T-cell (primary cell): Measurements from ENCODE around the gene KXD1. TPM values are rescaled to one million over a fixed set of nuclear protein-coding genes. Genes with fewer than 3 reads are reported as not detected.

Source experiments
- ATAC-seq, 4 experiments: fragments of 200-7000 bp in 3 of 4; fragments of 150-1000 bp in 1 of 4; cut with Tn5 transposase; replicated peaks in 1 of 4; 1 replicate in 3 of 4; 2 replicates in 1 of 4; pipeline ENCODE4 v1.10.0; 2021; ENCODE audit warnings: moderate library complexity in 3 of 4, mild to moderate bottlenecking in 2 of 4, moderate number of reproducible peaks in 1 of 4
- CTCF ChIA-PET, 2 donors: fragments of 300-600 bp; sonication (Branson Sonifier 250); formaldehyde crosslinking; loops; one replicate each; lab custom pipeline; 2022; ENCODE audit warnings: antibody characterized with exemption in 2 of 2; lab: Charles Lee
- POLR2A ChIA-PET, 2 donors: fragments of 300-600 bp; sonication (Branson Sonifier 250); formaldehyde crosslinking; loops; one replicate each; lab custom pipeline; 2022; ENCODE audit warnings: antibody characterized with exemption in 2 of 2; lab: Charles Lee
- DNase-seq, 35 experiments: peaks; one replicate each; pipeline versions ENCODE4 v3.0.0 to v3.0.0-alpha.2; 2013 to 2023
- H3K27ac ChIP-seq: one replicate; pipeline ENCODE4 v1.5.1; 2013; ENCODE audit warnings: low read length
- H3K27me3 ChIP-seq, 2 experiments: replicated peaks in 1 of 2; 1 replicate in 1 of 2; 2 replicates in 1 of 2; pipeline versions ENCODE4 v1.6.1 to v1.7.0; 2013; ENCODE audit warnings: low read length in 1 of 2, mixed read lengths in 1 of 2; ENCODE audit not compliant: control insufficient read depth in 2 of 2, insufficient read depth in 2 of 2; ENCODE audit errors: extremely low read depth in 1 of 2
- H3K36me3 ChIP-seq, 2 donors: 1 replicate in 1 of 2; 2 replicates in 1 of 2; pipeline versions ENCODE4 v1.6.1 to v1.7.0; 2013; ENCODE audit warnings: low read length in 1 of 2; ENCODE audit not compliant: control insufficient read depth in 2 of 2, insufficient read depth in 1 of 2; ENCODE audit errors: extremely low read depth in 1 of 2
- H3K4me1 ChIP-seq, 2 experiments: 1 replicate in 1 of 2; 2 replicates in 1 of 2; pipeline versions ENCODE4 v1.6.1 to v1.7.0; 2013; ENCODE audit warnings: low read length in 2 of 2, mixed read lengths in 1 of 2; ENCODE audit not compliant: insufficient read depth in 2 of 2, control insufficient read depth in 1 of 2; ENCODE audit errors: extremely low read depth in 1 of 2
- H3K4me3 ChIP-seq, 2 donors: 1 replicate in 1 of 2; 2 replicates in 1 of 2; pipeline versions ENCODE4 v1.5.1 to v1.7.0; 2013; ENCODE audit warnings: mild to moderate bottlenecking in 2 of 2, low read length in 1 of 2, moderate library complexity in 1 of 2; ENCODE audit not compliant: control insufficient read depth in 1 of 2; ENCODE audit errors: extremely low read depth in 1 of 2
- H3K9me3 ChIP-seq: 2 replicates; pipeline ENCODE4 v1.7.0; 2013
- H3K27ac Mint-ChIP-seq, 2 donors: one replicate each; pipeline ENCODE4 v1.8.0; 2020 to 2021; ENCODE audit warnings: mild to moderate bottlenecking in 2 of 2, mixed read lengths in 2 of 2
- H3K27me3 Mint-ChIP-seq, 2 donors: one replicate each; pipeline ENCODE4 v1.8.0; 2021 to 2022; ENCODE audit warnings: mixed read lengths in 2 of 2
- H3K36me3 Mint-ChIP-seq: one replicate; pipeline ENCODE4 v1.8.0; 2021; ENCODE audit warnings: mixed read lengths
- H3K4me1 Mint-ChIP-seq, 3 donors: one replicate each; pipeline ENCODE4 v1.8.0; 2020 to 2022; ENCODE audit warnings: mixed read lengths in 3 of 3, mild to moderate bottlenecking in 1 of 3
- H3K4me3 Mint-ChIP-seq, 3 donors: one replicate each; pipeline ENCODE4 v1.8.0; 2020 to 2022; ENCODE audit warnings: mild to moderate bottlenecking in 3 of 3, mixed read lengths in 3 of 3, moderate library complexity in 3 of 3
- H3K9me3 Mint-ChIP-seq, 3 donors: one replicate each; pipeline ENCODE4 v1.8.0; 2020 to 2022; ENCODE audit warnings: mixed read lengths in 3 of 3
- WGBS: methylation state at CpG from one replicate; pipeline ENCODE4 v1.1.5; 2013; ENCODE audit warnings: missing lambda C conversion rate; ENCODE audit not compliant: insufficient coverage; 5-methylcytosine and 5-hydroxymethylcytosine counted together
- total RNA-seq, 35 experiments: library from RNA in 6 of 35; stranded (reverse) in 6 of 35; fragments of 120-200 nt in 1 of 35; gene quantifications; one replicate each; pipeline versions ENCODE4 v1.2.1 to v1.2.4 and lab custom pipeline; 2013 to 2026

The KXD1 gene
- total RNA-seq, 5 donors from 2014 or later (not counting 1 experiment from before 2014, with no cell fraction given), result 73.1 to 112 (median 95.8) TPM

- peak overlapping the region; percentile 50 to 78 (median 55) for H3K4me3 Mint-ChIP-seq
- ATAC-seq, result no peak
- H3K27ac Mint-ChIP-seq, result no peak overlapping the region
- Histone ChIP-seq H3K27me3 (peaks cover 12 to 91% of the 10 kb centered on the region in 2 experiments), H3K27ac (no peak overlapping the region), H3K4me3 (no peak overlapping the region), H3K36me3 (no peaks in the 10 kb centered on the region), H3K4me1 (peaks cover 6 to 27% of the 10 kb centered on the region in 2 experiments), H3K9me3 (no peaks in the 10 kb centered on the region)
- H3K27me3 Mint-ChIP-seq, result peaks cover 47 to 82% of the 10 kb centered on the region in 2 donors
- peaks cover 14 to 26% (median 20%) of the 10 kb centered on the region in 3 donors for H3K4me1 Mint-ChIP-seq
- CTCF ChIA-PET, result no interaction called here
- no peaks in the 10 kb centered on the region for H3K36me3 Mint-ChIP-seq
- POLR2A ChIA-PET, result interaction anchor here in 1 of 2 donors (0.6 kb wide), 1 partner anchor 182 kb away, joined by 8 read pairs; no protein-coding TSS in a partner anchor
- WGBS, result 44% methylated on average over 14 of the region's 23 CpGs
- H3K9me3 Mint-ChIP-seq, result no peaks in the 10 kb centered on the region
- no peak for DNase-seq
Measured at GRCh38 chr19:18613589-18614234, 56.0 kb downstream of the KXD1 start.

- Histone ChIP-seq H3K36me3 (no peaks in the 10 kb centered on the region), H3K9me3 (no peaks in the 10 kb centered on the region), H3K27ac (no peak overlapping the region), H3K27me3 (peaks cover 9 to 85% of the 10 kb centered on the region in 2 experiments), H3K4me1 (peaks cover 6 to 22% of the 10 kb centered on the region in 2 experiments), H3K4me3 (no peak overlapping the region)
- Mint-ChIP-seq H3K4me1 (peaks cover 12 to 18% (median 17%) of the 10 kb centered on the region in 3 donors), H3K9me3 (no peaks in the 10 kb centered on the region), H3K4me3 (no peak overlapping the region), H3K27ac (no peak overlapping the region), H3K36me3 (no peaks in the 10 kb centered on the region), H3K27me3 (peaks cover 35 to 72% of the 10 kb centered on the region in 2 donors)
- WGBS, result 92% methylated on average over 2 of the region's 3 CpGs
- ChIA-PET POLR2A (no interaction called here), CTCF (no interaction called here)
- DNase-seq (no peak), ATAC-seq (no peak)
Measured at GRCh38 chr19:18616023-18616422, 58.4 kb downstream of the KXD1 start.

- no peak for ATAC-seq
- Mint-ChIP-seq H3K4me1 (peaks cover 1 to 7% (median 5%) of the 10 kb centered on the region in 3 donors), H3K36me3 (no peaks in the 10 kb centered on the region), H3K4me3 (no peak overlapping the region), H3K27me3 (peaks cover 32 to 59% of the 10 kb centered on the region in 2 donors), H3K9me3 (no peaks in the 10 kb centered on the region), H3K27ac (no peak overlapping the region)
- Histone ChIP-seq H3K27me3 (peaks cover 5 to 74% of the 10 kb centered on the region in 2 experiments), H3K36me3 (no peaks in the 10 kb centered on the region), H3K4me1 (peaks cover 0 to 7% of the 10 kb centered on the region in 2 experiments), H3K4me3 (no peak overlapping the region), H3K27ac (no peak overlapping the region), H3K9me3 (no peaks in the 10 kb centered on the region)
- ChIA-PET POLR2A (no interaction called here), CTCF (no interaction called here)
- DNase-seq, result no peak
Measured at GRCh38 chr19:18617562-18617961, 59.9 kb downstream of the KXD1 start.

- ATAC-seq (no peak), DNase-seq (no peak)
- Histone ChIP-seq H3K4me3 (no peak overlapping the region), H3K4me1 (peaks cover 0 to 3% of the 10 kb centered on the region in 2 experiments), H3K9me3 (no peaks in the 10 kb centered on the region), H3K27ac (no peak overlapping the region), H3K36me3 (no peaks in the 10 kb centered on the region), H3K27me3 (peaks cover 5 to 69% of the 10 kb centered on the region in 2 experiments)
- H3K4me3 Mint-ChIP-seq, result no peak overlapping the region
- ChIA-PET CTCF (interaction anchor here in 1 of 2 donors (0.7 kb wide), 1 partner anchor 22 kb away, joined by 3 read pairs; no protein-coding TSS in a partner anchor), POLR2A (interaction anchor here in 1 of 2 donors (0.5 kb wide), 1 partner anchor 52 kb away, joined by 3 read pairs; no protein-coding TSS in a partner anchor)
- WGBS, result 95% methylated on average over 8 of the region's 13 CpGs
- H3K27ac Mint-ChIP-seq, result no peak overlapping the region
- no peaks in the 10 kb centered on the region for H3K9me3 Mint-ChIP-seq
- H3K4me1 Mint-ChIP-seq, result peaks cover 0 to 5% (median 3%) of the 10 kb centered on the region in 3 donors
- peaks cover 30 to 56% of the 10 kb centered on the region in 2 donors for H3K27me3 Mint-ChIP-seq
- H3K36me3 Mint-ChIP-seq, result no peaks in the 10 kb centered on the region
Measured at GRCh38 chr19:18618236-18618635, 60.6 kb downstream of the KXD1 start.

Other genes with a start within 250 kb of the KXD1 start
- gene LSM4, start 234.8 kb upstream of the KXD1 start, total RNA-seq, result 10 to 100 TPM; 58.5 to 82.7 (median 69.1) TPM
- 10 to 100 TPM; 35.7 to 52.6 (median 45.1) TPM for gene PGPEP1, start 217.3 kb upstream of the KXD1 start, total RNA-seq
- 1 to 10 TPM in 3 of 5 donors, not detected in 2; 1.5 to 1.7 (median 1.5) TPM for gene GDF15, start 171.7 kb upstream of the KXD1 start, total RNA-seq
- under 1 TPM in 3 of 5 donors, not detected in 2; 0.16 to 0.33 (median 0.30) TPM for gene LRRC25, start 160.2 kb upstream of the KXD1 start, total RNA-seq
- gene SSBP4, start 138.5 kb upstream of the KXD1 start, total RNA-seq, result 100 to 1,000 TPM in 4 of 5 donors, 10 to 100 TPM in 1; 71.3 to 127 (median 102) TPM
- 10 to 100 TPM; 38.3 to 59.8 (median 55.0) TPM for gene ISYNA1, start 119.7 kb upstream of the KXD1 start, total RNA-seq
- gene ELL, start 35.8 kb upstream of the KXD1 start, total RNA-seq, result 10 to 100 TPM; 27.2 to 46.4 (median 33.4) TPM
- 100 to 1,000 TPM; 158 to 282 (median 244) TPM for gene FKBP8, start 14.3 kb upstream of the KXD1 start, total RNA-seq
- gene UBA52, start 14.0 kb downstream of the KXD1 start, total RNA-seq, result 1,000 to 10,000 TPM; 1,917 to 2,053 (median 1,972) TPM
- 100 to 1,000 TPM in 4 of 5 donors, 10 to 100 TPM in 1; 91.8 to 166 (median 150) TPM for gene REX1BD, start 30.9 kb downstream of the KXD1 start, total RNA-seq
- under 1 TPM in 2 of 5 donors, not detected in 3; 0.56 to 0.73 TPM for gene CRLF1, start 48.9 kb downstream of the KXD1 start, total RNA-seq
- under 1 TPM in 2 of 5 donors, not detected in 3; 0.38 to 0.40 TPM for gene TMEM59L, start 55.0 kb downstream of the KXD1 start, total RNA-seq
- 10 to 100 TPM in 4 of 5 donors, 1 to 10 TPM in 1; 8.8 to 16.4 (median 14.1) TPM for gene KLHL26, start 79.2 kb downstream of the KXD1 start, total RNA-seq
- 10 to 100 TPM; 19.6 to 26.9 (median 25.0) TPM for gene CRTC1, start 125.8 kb downstream of the KXD1 start, total RNA-seq
- not detected for gene COMP, start 233.4 kb downstream of the KXD1 start, total RNA-seq